NCI-H1930 (cell line): ENCODE data around the gene ETV3.

Source experiments
- DNase-seq, 2 experiments: peaks; one replicate each; lab custom pipeline; 2025; lab: John Stamatoyannopoulos, UW

The ETV3 gene

GRCh38 chr1:157139052-157139715, 989 bp upstream of the ETV3 start:
- no peak for DNase-seq

DNA sequence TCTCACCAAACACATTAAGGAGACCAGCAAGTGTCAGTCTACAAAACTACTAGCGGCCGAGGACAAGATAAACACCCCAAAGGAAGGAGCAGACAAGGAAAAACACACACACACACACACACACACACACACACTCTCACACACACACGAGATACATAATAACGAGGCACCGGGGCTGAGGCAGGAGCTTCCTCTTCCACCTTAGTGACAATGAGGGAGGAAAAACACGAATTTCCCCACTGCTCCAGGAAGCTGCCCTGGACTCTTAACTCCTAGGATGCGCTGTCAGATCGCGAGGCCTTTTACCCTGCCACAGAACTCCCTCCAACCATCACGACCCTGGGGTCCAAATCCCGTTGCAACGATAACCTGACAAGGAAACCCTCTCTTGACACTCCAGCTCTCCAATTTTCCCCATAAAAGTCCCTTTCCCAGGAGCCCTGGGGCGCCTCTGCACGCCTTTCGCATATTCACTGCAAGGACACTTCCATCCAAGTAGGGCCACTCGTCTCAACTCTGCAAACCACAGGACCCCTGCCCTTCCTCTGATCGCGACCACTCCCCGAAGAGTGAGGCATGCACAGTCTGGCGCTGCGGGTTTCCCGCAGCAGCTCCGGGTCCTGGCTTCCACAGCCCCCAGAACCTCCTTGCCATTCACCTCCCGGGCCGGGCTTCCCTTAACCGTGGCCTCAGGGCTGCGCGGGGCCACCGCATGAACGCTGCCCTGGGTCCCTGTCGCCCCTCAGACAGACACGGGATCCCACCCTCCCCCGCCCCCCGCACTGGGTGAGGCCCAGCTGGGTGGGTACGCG, 581 bp downstream of the ETV3 start:
- no peak for DNase-seq

- no peak for DNase-seq
Measured at GRCh38 chr1:157137046-157137407, 1.2 kb downstream of the ETV3 start.

DNA sequence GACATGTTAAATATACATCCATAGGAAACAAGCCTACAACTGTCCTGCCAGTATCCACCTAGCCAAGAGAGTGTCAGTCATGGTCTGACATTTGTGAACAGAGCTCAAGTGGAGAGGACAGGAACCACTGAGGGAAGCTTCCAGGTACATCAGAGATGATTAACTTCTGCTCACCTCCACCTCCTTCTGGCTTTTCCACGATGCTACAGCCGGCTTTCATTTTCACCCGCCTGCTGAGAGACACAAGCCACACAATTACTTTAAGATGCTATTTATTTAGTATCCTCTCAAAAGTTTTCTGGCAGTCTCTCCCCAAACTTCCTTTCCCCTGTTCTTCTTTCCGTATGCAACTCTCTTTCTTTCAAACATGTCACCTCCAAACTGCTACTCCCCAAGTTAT, 2.1 kb downstream of the ETV3 start:
- DNase-seq = no peak

- no peak for DNase-seq
Measured at GRCh38 chr1:157135646-157136045, 2.5 kb downstream of the ETV3 start.

- no peak for DNase-seq
Measured at GRCh38 chr1:157135070-157135469, 3.1 kb downstream of the ETV3 start.

- no peak for DNase-seq
Measured at GRCh38 chr1:157134442-157134841, 3.8 kb downstream of the ETV3 start.

DNA sequence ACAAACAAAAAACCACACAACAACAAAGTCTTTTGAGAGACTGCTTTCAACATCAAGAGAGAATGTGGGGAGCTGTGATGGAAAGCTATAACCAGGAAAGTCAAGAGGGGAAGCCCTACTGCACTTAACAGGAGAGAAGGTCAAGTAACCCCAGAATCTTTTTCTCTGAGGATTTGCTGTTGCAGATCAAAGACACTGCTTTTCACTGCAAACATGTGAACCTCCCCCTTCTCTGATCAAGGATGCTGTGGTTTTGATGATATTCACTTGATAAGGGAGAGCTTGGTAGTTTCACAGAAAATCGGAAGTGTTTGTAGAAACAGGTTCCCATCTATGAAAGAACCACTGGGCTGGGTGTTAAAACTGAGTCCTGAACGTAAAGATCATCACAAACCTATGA, 4.8 kb downstream of the ETV3 start:
- DNase-seq = no peak

- DNase-seq = no peak
Measured at GRCh38 chr1:157132616-157133167, 5.5 kb downstream of the ETV3 start.

- no peak for DNase-seq
Measured at GRCh38 chr1:157132111-157132510, 6.1 kb downstream of the ETV3 start.

DNA sequence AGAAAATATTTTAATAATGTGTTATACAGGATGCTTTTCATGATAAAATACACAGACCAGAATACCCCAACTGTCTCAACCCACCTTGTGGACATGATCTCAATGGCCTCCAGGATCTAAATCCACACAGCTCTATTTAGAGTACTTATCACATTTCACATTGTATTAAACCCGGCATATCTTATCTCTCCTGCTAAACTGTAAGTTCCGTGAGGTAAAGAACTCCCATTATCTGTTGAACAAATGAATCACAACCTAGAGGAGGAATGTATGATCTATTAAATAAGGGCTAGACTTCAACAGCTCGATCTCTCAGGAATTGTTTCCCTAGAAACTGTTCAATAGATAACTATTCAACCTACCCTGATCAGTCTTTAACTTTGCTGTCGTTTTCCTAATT, 6.9 kb downstream of the ETV3 start:
- no peak for DNase-seq

- DNase-seq = no peak
Measured at GRCh38 chr1:157124855-157125254, 13.3 kb downstream of the ETV3 start.

- DNase-seq = no peak
Measured at GRCh38 chr1:157119448-157119847, 18.7 kb downstream of the ETV3 start.

GRCh38 chr1:157119008-157119407, 19.2 kb downstream of the ETV3 start:
- DNase-seq = no peak

DNA sequence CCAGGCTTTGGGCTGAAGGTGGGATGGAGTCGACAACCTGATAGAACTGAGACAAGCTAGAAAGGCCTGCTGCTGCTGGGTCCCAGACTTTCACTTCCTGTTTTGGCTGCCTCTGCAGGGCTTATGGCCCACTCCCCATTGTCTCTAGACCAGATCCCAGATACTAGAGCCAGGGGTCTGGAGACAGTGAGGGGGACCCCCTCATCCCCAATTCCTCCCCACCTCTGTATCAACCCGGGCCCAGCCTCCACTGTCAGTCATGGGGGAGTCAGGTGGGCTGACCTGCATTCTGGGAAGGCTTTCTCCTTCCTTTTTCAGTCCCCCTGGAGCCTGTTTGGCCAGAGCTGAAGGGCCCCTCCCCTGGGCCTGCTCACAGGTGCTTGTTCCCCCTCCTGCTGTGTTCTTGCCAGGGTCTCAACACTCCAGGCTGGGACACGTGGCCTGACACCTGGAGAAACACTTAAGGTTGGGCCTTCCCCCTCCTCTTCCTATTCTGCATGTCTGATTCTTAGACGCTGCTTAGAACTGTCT, 20.6 kb downstream of the ETV3 start:
- no peak for DNase-seq

DNA sequence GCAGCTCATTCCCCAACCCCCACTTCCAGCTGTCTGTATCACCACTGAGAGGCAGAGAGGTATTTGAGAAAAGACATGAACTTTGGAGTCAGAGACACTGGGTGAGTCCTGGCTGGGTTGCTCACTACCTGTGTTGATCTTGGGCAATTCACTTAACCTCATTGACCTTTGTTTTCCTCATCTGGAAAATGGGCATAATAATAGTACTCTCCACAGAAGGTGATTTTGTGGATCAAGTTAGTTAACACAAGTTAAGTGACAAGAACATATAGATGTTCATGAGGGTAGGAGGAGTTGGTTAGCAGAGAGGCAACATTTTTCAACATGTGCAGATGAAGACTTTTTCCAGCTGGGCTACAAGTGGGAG, 21.5 kb downstream of the ETV3 start:
- DNase-seq = no peak

GRCh38 chr1:157115851-157116736, 22.1 kb downstream of the ETV3 start:
- no peak for DNase-seq

DNA sequence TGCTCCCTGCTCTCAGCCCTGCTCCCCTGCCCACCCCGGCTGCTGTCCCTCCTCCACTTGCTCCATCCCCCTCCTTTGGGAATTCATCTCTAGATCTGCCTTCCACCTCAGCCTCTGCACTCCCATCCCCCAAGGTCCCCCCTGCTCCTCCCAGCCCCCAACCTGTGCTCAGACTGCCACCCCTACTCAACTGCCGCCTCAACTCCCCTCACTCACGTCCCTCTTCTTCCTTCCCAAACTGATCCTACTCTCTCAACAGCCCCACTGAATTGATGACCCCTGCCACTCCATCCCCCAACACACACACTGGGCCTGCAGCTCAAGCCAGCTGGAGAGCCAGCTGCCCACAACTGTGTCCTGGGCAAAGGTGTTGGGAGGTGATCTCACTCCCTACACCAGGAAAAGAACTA, 22.8 kb downstream of the ETV3 start:
- no peak for DNase-seq

- DNase-seq = no peak
Measured at GRCh38 chr1:157114183-157115121, 23.7 kb downstream of the ETV3 start.

- no peak for DNase-seq
Measured at GRCh38 chr1:157113631-157114030, 24.6 kb downstream of the ETV3 start.

- DNase-seq = no peak
Measured at GRCh38 chr1:157113106-157113505, 25.1 kb downstream of the ETV3 start.
